HUES48 (cell line): ENCODE measurements around the gene DKK3.

ENCODE experiments used
- H3K27ac ChIP-seq: one replicate; pipeline ENCODE4 v1.7.0; 2013; ENCODE audit warnings: low read depth, low read length, inconsistent platforms
- H3K27me3 ChIP-seq: 2 replicates; pipeline ENCODE4 v1.6.1; 2013; ENCODE audit warnings: mild to moderate bottlenecking, low read length; ENCODE audit not compliant: control insufficient read depth, insufficient read depth
- H3K36me3 ChIP-seq: 2 replicates; pipeline ENCODE4 v1.6.1; 2013; ENCODE audit warnings: low read length; ENCODE audit not compliant: control insufficient read depth, insufficient read depth
- H3K4me1 ChIP-seq: 2 replicates; pipeline ENCODE4 v1.6.1; 2013; ENCODE audit warnings: mild to moderate bottlenecking, low read length; ENCODE audit not compliant: control insufficient read depth, insufficient read depth
- H3K4me3 ChIP-seq: 2 replicates; pipeline ENCODE4 v1.5.1; 2013; ENCODE audit warnings: mild to moderate bottlenecking, low read depth, low read length
- H3K9ac ChIP-seq: 2 replicates; pipeline ENCODE4 v1.6.1; 2013; ENCODE audit warnings: mild to moderate bottlenecking, low read depth, low read length, moderate library complexity
- H3K9me3 ChIP-seq: 2 replicates; pipeline ENCODE4 v1.6.1; 2013; ENCODE audit warnings: low read length; ENCODE audit not compliant: control insufficient read depth, insufficient read depth

The DKK3 gene

DNA sequence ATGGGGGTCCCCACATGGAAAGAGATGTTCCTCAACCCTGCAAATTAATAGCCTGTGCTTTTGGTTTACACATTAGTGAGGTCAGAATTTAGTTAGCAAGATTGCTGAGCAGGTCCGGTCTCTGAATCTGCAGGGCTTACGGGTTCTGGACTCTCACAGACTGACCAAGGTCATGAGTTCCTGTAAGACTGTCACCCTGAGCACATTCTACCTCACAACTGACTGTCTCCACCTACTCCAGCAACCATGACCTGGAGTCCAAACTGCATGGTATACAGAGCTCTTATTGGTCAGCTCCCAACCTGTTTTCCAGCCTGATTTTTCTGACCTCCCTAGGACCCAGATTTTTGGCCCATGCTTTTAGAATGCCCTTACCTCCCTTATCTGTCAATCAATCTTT lies 28.2 kb downstream of the DKK3 start:
- no peaks in the 10 kb centered on the region for H3K27me3 ChIP-seq
- no peaks in the 10 kb centered on the region for H3K9me3 ChIP-seq
- H3K4me1 ChIP-seq = peaks cover 10% of the 10 kb centered on the region; the same call in 1 of the 2 replicates
- H3K4me3 ChIP-seq = no peak overlapping the region
- H3K27ac ChIP-seq = no peak overlapping the region
- no peaks in the 10 kb centered on the region for H3K36me3 ChIP-seq
- H3K9ac ChIP-seq = no peak overlapping the region

DNA sequence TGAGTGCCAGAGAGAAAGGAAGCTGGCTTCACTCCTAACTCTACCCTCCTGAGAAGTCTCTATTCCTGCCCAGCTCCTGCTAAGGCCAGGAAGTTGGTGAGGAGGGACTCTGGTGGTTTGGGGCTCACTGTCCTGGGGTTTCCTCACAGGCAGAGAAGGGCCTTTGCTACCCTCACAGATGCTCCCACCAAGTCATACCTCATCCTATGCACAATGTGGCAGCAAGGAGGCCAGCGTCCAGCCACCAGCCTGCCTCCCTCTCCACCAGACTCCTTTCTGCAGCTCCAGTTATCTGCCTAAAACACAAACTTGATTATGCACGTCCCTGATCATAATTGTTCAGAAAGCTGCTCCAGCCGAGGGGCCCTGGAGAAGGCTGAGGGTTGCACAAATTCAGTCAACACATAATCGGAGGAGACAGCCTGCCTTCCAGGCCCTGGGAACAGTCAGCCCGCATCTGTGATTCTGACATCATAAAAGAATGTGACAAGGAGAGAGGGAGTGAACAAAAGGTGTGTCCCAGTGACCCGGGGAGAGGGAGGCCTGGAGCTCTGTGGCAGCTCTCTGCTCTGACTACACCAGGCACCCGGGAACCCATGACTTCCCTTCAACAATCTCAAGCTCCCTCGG lies 28.8 kb downstream of the DKK3 start:
- H3K27me3 ChIP-seq = no peaks in the 10 kb centered on the region
- H3K9me3 ChIP-seq = no peaks in the 10 kb centered on the region
- peaks cover 7% of the 10 kb centered on the region; the same call in 1 of the 2 replicates for H3K4me1 ChIP-seq
- H3K36me3 ChIP-seq = no peaks in the 10 kb centered on the region
- no peak overlapping the region for H3K9ac ChIP-seq
- H3K27ac ChIP-seq = no peak overlapping the region
- no peak overlapping the region for H3K4me3 ChIP-seq

DNA sequence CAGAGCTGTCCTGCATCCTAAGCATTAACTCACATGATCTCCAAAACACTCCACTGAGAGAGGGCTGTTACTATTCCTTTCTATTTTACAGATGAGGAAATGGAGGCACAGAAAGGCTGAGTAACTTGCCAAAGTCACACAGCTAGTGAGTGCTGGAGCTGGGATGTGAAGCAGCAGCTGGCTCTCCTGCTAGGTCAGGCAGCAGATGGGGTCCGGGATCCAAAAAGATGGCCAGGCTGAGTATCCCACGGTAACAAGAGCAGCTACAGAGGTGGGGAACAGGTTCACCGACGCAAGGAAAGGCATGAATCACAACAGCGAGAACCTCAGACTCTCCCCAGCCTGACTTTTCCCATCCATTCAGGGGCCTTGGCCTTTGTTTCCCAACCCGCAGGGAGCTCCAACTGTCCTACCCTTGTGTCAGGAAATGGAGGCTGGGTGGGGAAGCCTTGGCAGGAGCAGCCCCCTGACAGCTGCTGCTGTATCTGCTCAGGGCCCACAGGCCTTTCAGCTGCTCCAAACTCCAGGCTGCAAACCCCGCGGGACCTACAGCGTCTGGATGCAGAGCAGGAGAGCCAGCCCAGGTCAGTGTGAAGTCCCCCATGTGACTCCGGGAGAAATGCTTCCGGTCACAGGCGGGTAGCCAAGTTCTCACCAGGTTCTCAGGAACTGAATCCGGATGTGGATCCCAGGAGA lies 29.5 kb downstream of the DKK3 start:
- no peaks in the 10 kb centered on the region for H3K27me3 ChIP-seq
- no peak overlapping the region for H3K4me3 ChIP-seq
- H3K9me3 ChIP-seq = no peaks in the 10 kb centered on the region
- peaks cover 6% of the 10 kb centered on the region; the same call in 1 of the 2 replicates for H3K4me1 ChIP-seq
- no peak overlapping the region for H3K27ac ChIP-seq
- H3K36me3 ChIP-seq = no peaks in the 10 kb centered on the region
- no peak overlapping the region for H3K9ac ChIP-seq

DNA sequence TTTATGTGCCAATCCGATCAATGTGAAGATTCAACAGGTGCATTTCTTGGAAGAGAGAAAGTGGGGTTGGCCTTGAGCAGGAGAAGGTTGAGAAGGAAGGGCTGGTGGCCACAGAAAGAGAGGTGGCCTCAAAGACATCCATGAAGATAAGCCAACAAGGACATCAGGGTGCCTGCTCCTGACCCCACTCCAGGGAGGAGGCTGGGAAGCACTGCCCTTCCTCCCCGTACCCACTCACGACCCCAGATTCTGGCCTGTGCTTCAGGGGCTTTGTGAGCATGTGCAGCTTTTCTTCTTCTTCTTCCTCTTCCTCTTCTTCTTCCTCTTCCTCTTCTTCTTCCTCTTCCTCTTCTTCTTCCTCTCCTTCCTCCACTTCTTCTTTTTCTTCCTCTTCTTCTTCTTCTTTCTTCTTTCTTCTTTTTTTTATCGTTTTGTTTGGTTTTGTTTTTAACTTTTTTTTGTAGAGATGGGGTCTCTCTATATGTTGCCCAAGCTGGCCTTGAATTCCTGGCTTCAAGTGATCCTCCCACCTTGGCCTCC lies 30.3 kb downstream of the DKK3 start:
- peaks cover 6% of the 10 kb centered on the region; the same call in 1 of the 2 replicates for H3K4me1 ChIP-seq
- H3K27ac ChIP-seq = no peak overlapping the region
- H3K36me3 ChIP-seq = no peaks in the 10 kb centered on the region
- no peaks in the 10 kb centered on the region for H3K9me3 ChIP-seq
- H3K4me3 ChIP-seq = no peak overlapping the region
- no peak overlapping the region for H3K9ac ChIP-seq
- no peaks in the 10 kb centered on the region for H3K27me3 ChIP-seq

DNA sequence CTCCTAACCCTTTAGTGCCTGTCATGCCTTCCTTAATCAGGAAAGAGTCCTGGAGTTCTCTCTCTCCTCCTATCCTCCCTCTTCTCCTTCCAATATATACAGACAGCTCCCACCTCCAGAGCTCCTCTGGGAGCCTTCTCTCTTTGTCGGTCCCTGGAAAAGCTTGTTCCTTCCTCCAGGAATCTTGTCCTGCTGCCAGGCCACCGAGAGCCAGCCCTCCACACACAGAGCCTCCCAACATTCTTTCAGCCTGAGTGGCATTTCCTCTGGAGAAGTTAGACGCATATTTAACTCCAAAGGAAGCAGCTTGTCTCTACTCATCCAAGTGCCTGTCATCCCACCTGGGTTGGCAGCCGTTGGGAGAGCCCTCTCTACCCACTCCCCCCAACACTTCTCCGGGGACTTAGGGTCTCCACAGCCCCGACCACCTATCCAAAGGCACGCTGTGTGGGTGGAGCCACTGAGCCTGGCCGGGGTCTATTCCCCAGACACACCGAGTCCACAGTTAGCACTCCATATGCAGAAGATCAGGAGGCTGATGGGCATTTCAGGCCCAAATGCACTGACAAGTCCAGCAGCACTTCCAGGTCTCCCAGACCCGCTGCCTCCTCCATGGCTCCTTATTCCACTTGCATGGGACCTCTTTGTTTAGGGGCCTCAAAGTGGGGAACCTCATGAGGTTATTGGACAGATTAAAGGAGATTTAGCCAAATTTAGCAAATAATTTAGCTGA lies 31.1 kb downstream of the DKK3 start:
- Histone ChIP-seq H3K9me3 (no peaks in the 10 kb centered on the region), H3K27me3 (no peaks in the 10 kb centered on the region), H3K9ac (no peak overlapping the region), H3K4me1 (peaks cover 6% of the 10 kb centered on the region; the same call in 1 of the 2 replicates), H3K36me3 (no peaks in the 10 kb centered on the region), H3K4me3 (no peak overlapping the region), H3K27ac (no peak overlapping the region)

DNA sequence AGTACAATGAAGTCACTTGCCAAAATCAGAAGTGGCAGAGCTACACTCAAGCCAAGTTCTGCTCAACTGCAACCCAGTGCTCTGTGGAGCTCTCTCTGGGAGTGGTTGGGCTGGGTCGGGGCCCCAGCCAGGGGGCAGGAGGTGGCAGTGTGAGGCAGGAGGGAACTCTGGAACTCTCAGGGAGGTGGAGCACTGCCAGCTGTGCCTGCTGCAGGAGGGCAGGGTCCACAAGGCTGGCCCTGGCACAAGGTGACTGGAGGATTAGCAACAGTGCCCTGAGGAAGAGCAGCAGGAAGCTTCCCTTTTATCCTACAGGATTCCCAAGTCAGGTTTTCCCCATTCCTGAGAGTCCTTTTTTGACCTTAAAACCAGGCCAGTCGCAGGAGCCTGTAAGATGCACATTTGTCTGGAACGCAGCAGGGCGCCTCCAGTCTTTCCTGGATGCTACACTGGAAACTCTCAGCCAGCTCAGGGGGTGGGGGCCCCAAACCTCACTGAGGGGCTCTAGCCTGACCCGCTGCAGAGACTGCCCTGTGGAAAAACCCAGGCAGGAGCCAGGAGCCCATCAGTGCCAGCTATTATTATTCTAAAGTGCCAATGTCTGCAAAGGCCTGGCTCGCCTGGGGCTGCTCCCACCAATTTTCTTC lies 31.8 kb downstream of the DKK3 start:
- H3K27me3 ChIP-seq = no peaks in the 10 kb centered on the region
- H3K4me1 ChIP-seq = peaks cover 6% of the 10 kb centered on the region; the same call in 1 of the 2 replicates
- H3K4me3 ChIP-seq = no peak overlapping the region
- H3K9me3 ChIP-seq = no peaks in the 10 kb centered on the region
- H3K36me3 ChIP-seq = no peaks in the 10 kb centered on the region
- H3K27ac ChIP-seq = no peak overlapping the region
- H3K9ac ChIP-seq = no peak overlapping the region

DNA sequence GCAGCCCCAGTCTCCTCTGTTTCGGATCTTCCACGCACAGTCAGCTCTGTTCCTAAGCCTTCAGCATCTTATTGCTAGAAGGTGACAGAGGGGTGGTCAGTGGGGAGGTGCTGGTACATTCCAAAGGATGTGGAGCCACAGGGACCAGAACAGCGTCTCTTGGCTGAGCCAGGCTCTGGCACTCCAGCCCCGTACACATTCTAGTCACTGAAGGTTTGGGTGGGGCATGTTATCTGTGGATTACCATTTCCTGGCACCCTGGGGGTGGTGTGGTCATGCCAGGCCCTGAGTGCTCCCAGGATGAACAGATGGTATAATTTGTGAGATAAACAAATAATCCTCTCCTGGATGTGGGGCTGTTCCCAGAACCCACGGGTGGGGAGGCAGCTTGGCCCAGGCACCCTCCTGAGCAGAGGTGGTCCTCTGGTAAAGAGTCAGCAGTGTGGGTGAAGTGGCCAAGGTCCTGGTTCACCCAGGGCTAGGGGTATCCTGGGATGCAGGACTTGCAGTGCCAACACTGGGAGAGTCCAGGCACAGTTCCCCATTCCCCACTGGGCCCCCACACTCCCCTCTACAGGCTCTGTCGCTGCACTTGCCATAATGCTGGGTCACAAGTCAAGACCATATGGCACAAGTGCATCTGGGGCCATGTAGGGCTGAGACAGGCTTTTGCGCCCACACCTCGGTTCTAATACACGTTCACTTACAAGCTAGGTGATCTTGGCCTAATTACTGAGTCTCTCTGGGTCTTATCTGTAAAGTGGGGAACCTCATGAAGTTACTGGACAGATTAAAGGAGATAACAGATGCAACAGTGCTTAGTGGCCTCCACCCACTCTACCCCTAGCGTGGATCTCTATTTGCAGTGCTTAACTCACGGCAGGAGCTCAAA lies 33.0 kb downstream of the DKK3 start:
- Histone ChIP-seq H3K27me3 (no peaks in the 10 kb centered on the region), H3K27ac (no peak overlapping the region), H3K36me3 (no peaks in the 10 kb centered on the region), H3K9ac (no peak overlapping the region), H3K9me3 (no peaks in the 10 kb centered on the region), H3K4me1 (peaks cover 6% of the 10 kb centered on the region; the same call in 1 of the 2 replicates), H3K4me3 (no peak overlapping the region)

DNA sequence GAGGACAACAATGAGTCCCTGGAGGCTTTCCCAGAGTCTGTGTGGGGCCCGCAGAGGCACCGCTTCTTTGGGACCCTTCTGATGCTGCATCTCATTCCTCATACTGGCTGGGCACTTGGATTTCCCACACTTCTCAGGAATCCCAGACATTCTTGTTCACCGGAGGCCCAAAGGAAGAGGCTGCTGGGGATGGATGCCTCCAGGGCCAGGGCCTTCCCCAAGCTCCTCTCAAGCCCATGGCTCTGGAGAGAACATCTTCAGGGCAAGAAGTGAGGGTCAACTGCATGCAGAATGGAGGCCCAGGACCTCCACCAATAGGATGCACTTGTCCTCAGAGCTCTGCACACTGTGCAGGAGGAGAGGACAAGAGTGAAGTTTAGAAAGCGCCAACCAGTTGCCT lies 34.6 kb downstream of the DKK3 start:
- Histone ChIP-seq H3K36me3 (no peaks in the 10 kb centered on the region), H3K27me3 (no peaks in the 10 kb centered on the region), H3K9me3 (no peaks in the 10 kb centered on the region), H3K27ac (no peak overlapping the region), H3K9ac (no peak overlapping the region), H3K4me1 (peaks cover 6% of the 10 kb centered on the region; the same call in 1 of the 2 replicates), H3K4me3 (no peak overlapping the region)

DNA sequence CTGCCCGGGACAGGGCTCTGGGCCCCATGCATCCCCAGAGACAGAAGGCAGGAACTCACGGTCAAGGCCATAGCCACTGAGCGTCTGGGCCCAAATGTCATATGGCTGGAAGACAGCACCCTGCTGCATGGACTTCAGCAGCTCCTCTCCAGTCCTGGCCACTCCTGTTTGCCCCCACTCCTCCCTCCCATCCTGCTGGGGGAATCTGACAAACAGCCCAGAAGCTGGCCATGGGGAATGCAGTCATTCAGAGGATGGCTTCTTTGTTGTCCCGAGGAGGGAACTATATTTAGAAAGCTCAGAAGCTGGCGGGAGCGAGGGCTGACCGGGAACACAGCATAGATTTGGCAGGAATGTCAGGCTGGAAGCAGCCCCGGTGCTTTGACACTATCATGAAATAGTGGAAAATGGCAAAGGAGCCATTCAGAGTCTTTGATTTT lies 35.0 kb downstream of the DKK3 start:
- H3K4me3 ChIP-seq = no peak overlapping the region
- H3K9ac ChIP-seq = no peak overlapping the region
- H3K4me1 ChIP-seq = peaks cover 6% of the 10 kb centered on the region; the same call in 1 of the 2 replicates
- no peaks in the 10 kb centered on the region for H3K27me3 ChIP-seq
- no peaks in the 10 kb centered on the region for H3K9me3 ChIP-seq
- H3K36me3 ChIP-seq = no peaks in the 10 kb centered on the region
- no peak overlapping the region for H3K27ac ChIP-seq
